ES-I3 (cell line): ENCODE results near the gene KIF1B.
"Not testable (repeated sequence)": the region's sequence is repeated elsewhere in the genome, so short reads cannot be mapped to it uniquely, and the experiment has no call there.

Experiments
- H3K36me3 ChIP-seq: 2 replicates; pipeline ENCODE4 v1.6.1; 2013; ENCODE audit warnings: mild to moderate bottlenecking, low read length, control low read depth, moderate library complexity; ENCODE audit not compliant: insufficient read depth
- H3K4me1 ChIP-seq: 2 replicates; pipeline ENCODE4 v1.6.1; 2013; ENCODE audit warnings: mild to moderate bottlenecking, control low read depth, low read length; ENCODE audit not compliant: insufficient read depth
- H3K9ac ChIP-seq: 2 replicates; pipeline ENCODE4 v1.6.1; 2013; ENCODE audit warnings: low read depth, mild to moderate bottlenecking, low read length, moderate library complexity
- H3K9me3 ChIP-seq: 2 replicates; pipeline ENCODE4 v1.6.1; 2013; ENCODE audit warnings: mild to moderate bottlenecking, low read length, moderate library complexity; ENCODE audit not compliant: control insufficient read depth, insufficient read depth

The KIF1B gene

GRCh38 chr1:10208537-10208936 lies 1.8 kb upstream of the KIF1B start:
- H3K9me3 ChIP-seq, result no peaks in the 10 kb centered on the region
- H3K36me3 ChIP-seq, result no peaks in the 10 kb centered on the region
- H3K9ac ChIP-seq, result no peak overlapping the region
- H3K4me1 ChIP-seq, result peaks cover 5% of the 10 kb centered on the region

- H3K9ac ChIP-seq, result peak overlapping the region; percentile 79
- peaks cover 6% of the 10 kb centered on the region for H3K4me1 ChIP-seq
- no peaks in the 10 kb centered on the region for H3K36me3 ChIP-seq
- no peaks in the 10 kb centered on the region for H3K9me3 ChIP-seq
These were observed 823 bp upstream of the KIF1B start for GRCh38 chr1:10209590-10209904.

- Histone ChIP-seq H3K9me3 (no peaks in the 10 kb centered on the region), H3K4me1 (peaks cover 6% of the 10 kb centered on the region), H3K36me3 (no peaks in the 10 kb centered on the region), H3K9ac (peak overlapping the region; percentile 79)
These were observed 753 bp downstream of the KIF1B start for GRCh38 chr1:10210841-10211804.

- Histone ChIP-seq H3K36me3 (no peaks in the 10 kb centered on the region), H3K9me3 (no peaks in the 10 kb centered on the region), H3K4me1 (peaks cover 6% of the 10 kb centered on the region), H3K9ac (peak overlapping the region; percentile 79)
These were observed 1.5 kb downstream of the KIF1B start for GRCh38 chr1:10211805-10212410.

GRCh38 chr1:10212476-10212875 lies 2.1 kb downstream of the KIF1B start:
- H3K36me3 ChIP-seq, result no peaks in the 10 kb centered on the region
- peak overlapping the region; percentile 79 for H3K9ac ChIP-seq
- no peaks in the 10 kb centered on the region for H3K9me3 ChIP-seq
- H3K4me1 ChIP-seq, result peaks cover 6% of the 10 kb centered on the region

- H3K9ac ChIP-seq, result no peak overlapping the region
- H3K4me1 ChIP-seq, result peaks cover 6% of the 10 kb centered on the region
- H3K36me3 ChIP-seq, result no peaks in the 10 kb centered on the region
- H3K9me3 ChIP-seq, result no peaks in the 10 kb centered on the region
These were observed 2.9 kb downstream of the KIF1B start for GRCh38 chr1:10213186-10213705.

GRCh38 chr1:10216090-10216749 lies 5.8 kb downstream of the KIF1B start:
- no peak overlapping the region for H3K9ac ChIP-seq
- no peaks in the 10 kb centered on the region for H3K9me3 ChIP-seq
- H3K4me1 ChIP-seq, result peaks cover 6% of the 10 kb centered on the region
- no peaks in the 10 kb centered on the region for H3K36me3 ChIP-seq

- Histone ChIP-seq H3K4me1 (peaks cover 6% of the 10 kb centered on the region), H3K9ac (no peak overlapping the region), H3K9me3 (no peaks in the 10 kb centered on the region), H3K36me3 (no peaks in the 10 kb centered on the region)
These were observed 7.5 kb downstream of the KIF1B start for GRCh38 chr1:10217748-10218441.

- H3K4me1 ChIP-seq, result no peaks in the 10 kb centered on the region
These were observed 9.8 kb downstream of the KIF1B start for GRCh38 chr1:10220200-10220599.

GRCh38 chr1:10220657-10221056 lies 10.3 kb downstream of the KIF1B start:
- not testable (repeated sequence) for H3K36me3 ChIP-seq, H3K9me3 ChIP-seq, H3K4me1 ChIP-seq, H3K9ac ChIP-seq

More at GRCh38 chr1:10220200-10220599, 9.8 kb downstream of the KIF1B start:
- Histone ChIP-seq H3K36me3 (no peaks in the 10 kb centered on the region), H3K9me3 (peaks cover 3% of the 10 kb centered on the region), H3K9ac (no peak overlapping the region)

GRCh38 chr1:10225573-10225972 lies 15.2 kb downstream of the KIF1B start:
- Histone ChIP-seq H3K36me3 (no peaks in the 10 kb centered on the region), H3K9me3 (peaks cover 3% of the 10 kb centered on the region), H3K4me1 (no peaks in the 10 kb centered on the region), H3K9ac (no peak overlapping the region)

GRCh38 chr1:10228528-10228927 lies 18.2 kb downstream of the KIF1B start:
- H3K36me3 ChIP-seq, result no peaks in the 10 kb centered on the region; the same call in 1 of the 2 replicates
- H3K9me3 ChIP-seq, result peaks cover 3% of the 10 kb centered on the region
- no peak overlapping the region for H3K9ac ChIP-seq
- no peaks in the 10 kb centered on the region for H3K4me1 ChIP-seq

GRCh38 chr1:10229903-10230302 lies 19.5 kb downstream of the KIF1B start:
- Histone ChIP-seq H3K36me3 (no peaks in the 10 kb centered on the region; the same call in 1 of the 2 replicates), H3K9me3 (peaks cover 2% of the 10 kb centered on the region; the same call in 1 of the 2 replicates), H3K9ac (no peak overlapping the region), H3K4me1 (no peaks in the 10 kb centered on the region)

- Histone ChIP-seq H3K9ac (no peak overlapping the region), H3K4me1 (no peaks in the 10 kb centered on the region), H3K9me3 (no peaks in the 10 kb centered on the region), H3K36me3 (no peaks in the 10 kb centered on the region; the same call in 1 of the 2 replicates)
These were observed 21.8 kb downstream of the KIF1B start for GRCh38 chr1:10232163-10232562.
